GM10266 (cell line): Measurements from ENCODE around the gene CRYBG1.

ENCODE experiments used
- DNase-seq: peaks from one replicate; pipeline ENCODE4 v3.0.0; 2012; ENCODE audit errors: extremely low spot score
- CTCF ChIP-seq: IDR thresholded peaks from 2 replicates; pipeline ENCODE4 v1.5.1; 2012; ENCODE audit warnings: mild to moderate bottlenecking, low read depth; ENCODE audit not compliant: control insufficient read depth, insufficient read depth; ENCODE audit errors: missing control alignments

The CRYBG1 gene

GRCh38 chr6:106411643-106412200, 51.2 kb downstream of the CRYBG1 start:
- no peak for DNase-seq
- no peak for TF ChIP-seq CTCF

- TF ChIP-seq CTCF = no peak
- DNase-seq = no peak
Measured at GRCh38 chr6:106413016-106413415, 52.5 kb downstream of the CRYBG1 start.

- no peak for TF ChIP-seq CTCF
- DNase-seq = no peak
Measured at GRCh38 chr6:106413722-106414121, 53.2 kb downstream of the CRYBG1 start.

- no peak for TF ChIP-seq CTCF
- DNase-seq = no peak
Measured at GRCh38 chr6:106415921-106416320, 55.4 kb downstream of the CRYBG1 start.

GRCh38 chr6:106417572-106418147, 57.1 kb downstream of the CRYBG1 start:
- no peak for DNase-seq
- TF ChIP-seq CTCF = no peak

- no peak for DNase-seq
- no peak for TF ChIP-seq CTCF
Measured at GRCh38 chr6:106419900-106420613, 59.5 kb downstream of the CRYBG1 start.

- no peak for DNase-seq
- no peak for TF ChIP-seq CTCF
Measured at GRCh38 chr6:106421496-106421895, 61.0 kb downstream of the CRYBG1 start.
